GM23338 (cell line): ENCODE measurements around the gene MESP2.

Source experiments
- CREB1 ChIP-seq: fragments of 250-450 bp; sonication (Bioruptor Pico); IDR thresholded peaks from 2 replicates; pipeline ENCODE4 v1.5.0; 2020; ENCODE audit warnings: low read depth, mild to moderate bottlenecking, moderate library complexity
- ETS1 ChIP-seq: IDR thresholded peaks from 2 replicates; pipeline ENCODE4 v1.6.1; 2016; ENCODE audit warnings: antibody characterized with exemption
- EZH2 ChIP-seq: fragments of 200-600 bp; sonication (generic); IDR thresholded peaks from one replicate; pipeline ENCODE4 v1.8.0; 2017; ENCODE audit warnings: antibody characterized with exemption, mild to moderate bottlenecking, low read depth; ENCODE audit not compliant: unreplicated experiment
- EZH2phosphoT487 ChIP-seq: fragments of 200-600 bp; sonication (generic); IDR thresholded peaks from one replicate; pipeline ENCODE4 v1.8.1; 2018; ENCODE audit warnings: antibody characterized with exemption; ENCODE audit not compliant: unreplicated experiment
- JUNB ChIP-seq: IDR thresholded peaks from one replicate; pipeline ENCODE4 v1.6.1; 2016; ENCODE audit warnings: antibody characterized with exemption; ENCODE audit not compliant: unreplicated experiment
- NANOG ChIP-seq: IDR thresholded peaks from 2 replicates; pipeline ENCODE4 v1.6.1; 2016; ENCODE audit warnings: antibody characterized with exemption, borderline replicate concordance
- POLR2AphosphoS5 ChIP-seq: IDR thresholded peaks from 2 replicates; pipeline ENCODE4 v1.6.1; 2016; ENCODE audit warnings: antibody characterized with exemption, low read depth
- REST ChIP-seq: IDR thresholded peaks from one replicate; pipeline ENCODE4 v1.6.1; 2018; ENCODE audit warnings: antibody characterized with exemption; ENCODE audit not compliant: unreplicated experiment
- STAT1 ChIP-seq: IDR thresholded peaks from one replicate; pipeline ENCODE4 v1.6.1; 2016; ENCODE audit warnings: antibody characterized with exemption; ENCODE audit not compliant: unreplicated experiment
- ZNF114 ChIP-seq: fragments of 250-450 bp; sonication (Bioruptor Pico); IDR thresholded peaks from 2 replicates; pipeline ENCODE4 v1.5.0; 2020; ENCODE audit warnings: mild to moderate bottlenecking, moderate library complexity
- ZNF462 ChIP-seq: fragments of 250-450 bp; sonication (Bioruptor Pico); IDR thresholded peaks from 2 replicates; pipeline ENCODE4 v1.5.0; 2020; ENCODE audit warnings: mild to moderate bottlenecking, moderate library complexity
- TF ChIP-seq, protein P1 (sequence below), 2 experiments: fragments of 200-600 bp in 1 of 2; sonication (generic) in 1 of 2; conservative IDR thresholded peaks; 2 replicates each; pipeline versions ENCODE4 v1.5.1 to v1.6.1; 2016 to 2017; ENCODE audit warnings: antibody characterized with exemption in 2 of 2, low read depth in 2 of 2, mild to moderate bottlenecking in 2 of 2, moderate library complexity in 1 of 2

- TF ChIP-seq EZH2 (no peak), REST (no peak), EZH2phosphoT487 (no peak), POLR2AphosphoS5 (no peak), CREB1 (CRISPR knock-in tag) (no peak), JUNB (no peak), ZNF462 (CRISPR knock-in tag) (no peak), ETS1 (no peak), STAT1 (no peak), ZNF114 (CRISPR knock-in tag) (no peak), NANOG (no peak)
- TF ChIP-seq, protein P1, sequence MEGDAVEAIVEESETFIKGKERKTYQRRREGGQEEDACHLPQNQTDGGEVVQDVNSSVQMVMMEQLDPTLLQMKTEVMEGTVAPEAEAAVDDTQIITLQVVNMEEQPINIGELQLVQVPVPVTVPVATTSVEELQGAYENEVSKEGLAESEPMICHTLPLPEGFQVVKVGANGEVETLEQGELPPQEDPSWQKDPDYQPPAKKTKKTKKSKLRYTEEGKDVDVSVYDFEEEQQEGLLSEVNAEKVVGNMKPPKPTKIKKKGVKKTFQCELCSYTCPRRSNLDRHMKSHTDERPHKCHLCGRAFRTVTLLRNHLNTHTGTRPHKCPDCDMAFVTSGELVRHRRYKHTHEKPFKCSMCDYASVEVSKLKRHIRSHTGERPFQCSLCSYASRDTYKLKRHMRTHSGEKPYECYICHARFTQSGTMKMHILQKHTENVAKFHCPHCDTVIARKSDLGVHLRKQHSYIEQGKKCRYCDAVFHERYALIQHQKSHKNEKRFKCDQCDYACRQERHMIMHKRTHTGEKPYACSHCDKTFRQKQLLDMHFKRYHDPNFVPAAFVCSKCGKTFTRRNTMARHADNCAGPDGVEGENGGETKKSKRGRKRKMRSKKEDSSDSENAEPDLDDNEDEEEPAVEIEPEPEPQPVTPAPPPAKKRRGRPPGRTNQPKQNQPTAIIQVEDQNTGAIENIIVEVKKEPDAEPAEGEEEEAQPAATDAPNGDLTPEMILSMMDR (conservative IDR thresholded peaks at IDR 0.05; ENCODE audit: low read depth in 2 of 2): no peak
Observed at GRCh38 chr15:89761929-89762328, 14.2 kb upstream of the MESP2 start.
